Measurements from ENCODE around the gene AGMO. TPM values are rescaled to one million over a fixed set of nuclear protein-coding genes. Genes with fewer than 3 reads are reported as not detected.

The AGMO gene
- total RNA-seq, 1 experiment from 2014 or later = 0.77 TPM

- POLR2A ChIA-PET = no interaction called here
- TF ChIP-seq CREM (CRISPR knock-in tag; IDR thresholded peaks at IDR 0.05) (no peak), GTF2I (CRISPR knock-in tag; conservative IDR thresholded peaks at IDR 0.05) (no peak), NR3C1 (CRISPR knock-in tag; conservative IDR thresholded peaks at IDR 0.05; ENCODE audit: low read depth) (no peak), E2F4 (CRISPR knock-in tag; IDR thresholded peaks at IDR 0.05; ENCODE audit: borderline replicate concordance, low read depth) (no peak), NFATC4 (CRISPR knock-in tag; IDR thresholded peaks at IDR 0.05) (no peak), ZNF416 (CRISPR knock-in tag; IDR thresholded peaks at IDR 0.05) (no peak), MLX (CRISPR knock-in tag; IDR thresholded peaks at IDR 0.05) (no peak), PRRX2 (CRISPR knock-in tag; IDR thresholded peaks at IDR 0.05) (no peak)
- Mint-ChIP-seq H3K36me3 (no peaks in the 10 kb centered on the region), H3K9me3 (no peaks in the 10 kb centered on the region), H3K27me3 (ENCODE audit: low read depth) (no peaks in the 10 kb centered on the region), H3K27ac (no peak overlapping the region), H3K4me3 (no peak overlapping the region), H3K4me1 (0 out of 2 replicates have a peak, but pooled peaks cover 4% of the 10 kb centered on the region)
- CTCF ChIA-PET = no interaction called here
- no peak for ATAC-seq
- no peak for DNase-seq (ENCODE audit: low spot score)
Observed at GRCh38 chr7:15488401-15488800, 73.4 kb downstream of the AGMO start.

- H3K27ac Mint-ChIP-seq = no peak overlapping the region
- ChIA-PET CTCF (no interaction called here), POLR2A (no interaction called here)
- 0 out of 2 replicates have a peak, but pooled peaks cover 4% of the 10 kb centered on the region for H3K4me1 Mint-ChIP-seq
- DNase-seq (ENCODE audit: low spot score) (no peak), ATAC-seq (no peak)
- H3K27me3 Mint-ChIP-seq (ENCODE audit: low read depth) = no peaks in the 10 kb centered on the region
- no peaks in the 10 kb centered on the region for H3K9me3 Mint-ChIP-seq
- no peak overlapping the region for H3K4me3 Mint-ChIP-seq
- no peaks in the 10 kb centered on the region for H3K36me3 Mint-ChIP-seq
- no peak for TF ChIP-seq ARID4B (CRISPR knock-in tag; IDR thresholded peaks at IDR 0.05; ENCODE audit: borderline replicate concordance)
- no peak for TF ChIP-seq TEAD1 (CRISPR knock-in tag; IDR thresholded peaks at IDR 0.05)
- no peak for TF ChIP-seq SMAD3 (CRISPR knock-in tag; IDR thresholded peaks at IDR 0.05; ENCODE audit: borderline replicate concordance)
- no peak for TF ChIP-seq ZNF671 (CRISPR knock-in tag; IDR thresholded peaks at IDR 0.05)
- no peak for TF ChIP-seq ERG (CRISPR knock-in tag; IDR thresholded peaks at IDR 0.05)
- TF ChIP-seq ZNF281 (CRISPR knock-in tag; IDR thresholded peaks at IDR 0.05) = no peak
- no peak for TF ChIP-seq STAT6 (CRISPR knock-in tag; conservative IDR thresholded peaks at IDR 0.05; ENCODE audit: low read depth)
- no peak for TF ChIP-seq FOXK1 (CRISPR knock-in tag; IDR thresholded peaks at IDR 0.05)
- no peak for TF ChIP-seq SOX15 (CRISPR knock-in tag; IDR thresholded peaks at IDR 0.05)
- no peak for TF ChIP-seq ATF1 (CRISPR knock-in tag; IDR thresholded peaks at IDR 0.05)
- no peak for TF ChIP-seq E2F1 (CRISPR knock-in tag; IDR thresholded peaks at IDR 0.05)
- no peak for TF ChIP-seq ESRRA (CRISPR knock-in tag; IDR thresholded peaks at IDR 0.05; ENCODE audit: borderline replicate concordance)
- no peak for TF ChIP-seq ZNF121 (CRISPR knock-in tag; IDR thresholded peaks at IDR 0.05)
- TF ChIP-seq USF2 (CRISPR knock-in tag; IDR thresholded peaks at IDR 0.05) = no peak
Observed at GRCh38 chr7:15487896-15488295, 73.9 kb downstream of the AGMO start.
